Skeletal muscle tissue (tissue), 4 donors: Measurements from ENCODE around the gene TBL2. TPM values are rescaled to one million over a fixed set of nuclear protein-coding genes. Genes with fewer than 3 reads are reported as not detected.
"Not testable (repeated sequence)": the region's sequence is repeated elsewhere in the genome, so short reads cannot be mapped to it uniquely, and the experiment has no call there.

Experiments used
- H3K27ac ChIP-seq: one replicate; pipeline ENCODE4 v1.7.0; 2013; ENCODE audit warnings: mild to moderate bottlenecking, low read depth, low read length, inconsistent platforms
- H3K27me3 ChIP-seq, 3 donors: one replicate each; pipeline ENCODE4 v1.7.0; 2013; ENCODE audit warnings: low read length in 3 of 3; ENCODE audit not compliant: control insufficient read depth in 3 of 3, insufficient read depth in 3 of 3
- H3K36me3 ChIP-seq, 3 donors: one replicate each; pipeline ENCODE4 v1.7.0; 2013; ENCODE audit warnings: low read length in 3 of 3; ENCODE audit not compliant: control insufficient read depth in 3 of 3, insufficient read depth in 3 of 3
- H3K4me1 ChIP-seq, 3 donors: one replicate each; pipeline ENCODE4 v1.7.0; 2013; ENCODE audit warnings: low read length in 3 of 3, mild to moderate bottlenecking in 3 of 3; ENCODE audit not compliant: control insufficient read depth in 3 of 3, insufficient read depth in 3 of 3
- H3K4me3 ChIP-seq, 3 donors: one replicate each; pipeline ENCODE4 v1.7.0; 2013; ENCODE audit warnings: low read length in 3 of 3
- H3K9ac ChIP-seq, 3 donors: one replicate each; pipeline ENCODE4 v1.7.0; 2013; ENCODE audit warnings: low read length in 3 of 3, mild to moderate bottlenecking in 3 of 3, moderate library complexity in 2 of 3, low read depth in 1 of 3
- H3K9me3 ChIP-seq, 3 donors: one replicate each; pipeline ENCODE4 v1.7.0; 2013; ENCODE audit warnings: low read length in 3 of 3; ENCODE audit not compliant: control insufficient read depth in 3 of 3
- total RNA-seq: library from RNA; depleted of rRNA; stranded (reverse); fragments of >200 nt; gene quantifications from one replicate; pipeline ENCODE4 v1.2.3, GENCODE V29; 2014
- donor health status: Osteomylitis.

TBL2 gene
- total RNA-seq, 1 donor from 2014 or later = 54.8 TPM

DNA sequence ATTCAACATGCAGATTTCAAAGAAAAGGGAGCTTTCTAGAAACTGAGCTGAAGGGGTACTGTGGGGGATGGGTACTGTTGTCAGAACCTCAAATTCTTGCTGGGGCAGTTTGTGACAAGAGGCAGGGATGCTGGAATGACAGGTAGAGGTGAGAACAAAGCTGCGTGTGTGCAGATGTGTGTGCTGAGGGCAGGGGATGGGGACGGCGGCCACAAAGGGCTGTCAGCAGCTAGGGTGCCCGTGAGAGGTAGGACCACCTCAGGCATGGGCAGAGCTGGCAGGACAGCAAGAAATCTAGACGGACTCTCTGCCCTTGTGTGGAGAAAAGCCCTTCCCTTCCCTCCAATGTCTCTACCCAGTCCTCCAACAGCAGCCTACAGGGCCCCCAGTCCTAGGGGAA, 41.9 kb downstream of the TBL2 start:
- Histone ChIP-seq H3K9me3 (no peaks in the 10 kb centered on the region), H3K27me3 (no peaks in the 10 kb centered on the region), H3K9ac (no peak overlapping the region), H3K36me3 (peaks cover 39 to 51% (median 47%) of the 10 kb centered on the region in 3 donors), H3K27ac (no peak overlapping the region), H3K4me1 (no peaks in the 10 kb centered on the region), H3K4me3 (no peak overlapping the region)

- not testable (repeated sequence) for H3K9ac ChIP-seq, H3K27me3 ChIP-seq, H3K27ac ChIP-seq, H3K4me3 ChIP-seq, H3K9me3 ChIP-seq, H3K4me1 ChIP-seq
- H3K36me3 ChIP-seq = peaks cover 39 to 48% (median 47%) of the 10 kb centered on the region in 3 donors
Observed at GRCh38 chr7:73535918-73536317, 42.5 kb downstream of the TBL2 start.

DNA sequence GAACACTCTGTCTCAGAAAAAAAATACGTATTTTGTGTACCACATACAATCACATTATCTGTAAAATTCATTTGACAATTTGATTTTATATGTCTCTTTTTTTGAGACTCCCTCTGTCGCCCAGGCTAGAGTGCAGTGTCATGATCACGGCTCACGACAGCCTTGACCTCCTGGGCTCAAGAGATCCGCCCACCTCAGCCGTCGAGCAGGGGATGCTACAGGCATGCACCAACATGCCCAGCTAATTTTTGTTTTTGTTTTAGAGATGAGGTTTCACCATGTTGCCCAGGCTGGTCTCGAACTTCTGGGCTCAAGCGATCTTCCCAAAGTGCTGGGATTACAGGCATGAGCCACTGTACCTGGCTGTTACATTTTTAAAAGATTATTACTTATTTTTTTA, 44.6 kb downstream of the TBL2 start:
- Histone ChIP-seq H3K9ac (no peak overlapping the region), H3K4me3 (no peak overlapping the region), H3K4me1 (no peaks in the 10 kb centered on the region), H3K27ac (no peak overlapping the region), H3K9me3 (no peaks in the 10 kb centered on the region), H3K27me3 (no peaks in the 10 kb centered on the region), H3K36me3 (peaks cover 25 to 34% (median 34%) of the 10 kb centered on the region in 3 donors)

GRCh38 chr7:73532224-73532623, 46.2 kb downstream of the TBL2 start:
- H3K9me3 ChIP-seq = no peaks in the 10 kb centered on the region
- H3K27me3 ChIP-seq = no peaks in the 10 kb centered on the region
- H3K9ac ChIP-seq = no peak overlapping the region
- H3K36me3 ChIP-seq = peaks cover 12 to 22% (median 21%) of the 10 kb centered on the region in 3 donors
- H3K4me3 ChIP-seq = no peak overlapping the region
- H3K27ac ChIP-seq = no peak overlapping the region
- H3K4me1 ChIP-seq = no peaks in the 10 kb centered on the region

DNA sequence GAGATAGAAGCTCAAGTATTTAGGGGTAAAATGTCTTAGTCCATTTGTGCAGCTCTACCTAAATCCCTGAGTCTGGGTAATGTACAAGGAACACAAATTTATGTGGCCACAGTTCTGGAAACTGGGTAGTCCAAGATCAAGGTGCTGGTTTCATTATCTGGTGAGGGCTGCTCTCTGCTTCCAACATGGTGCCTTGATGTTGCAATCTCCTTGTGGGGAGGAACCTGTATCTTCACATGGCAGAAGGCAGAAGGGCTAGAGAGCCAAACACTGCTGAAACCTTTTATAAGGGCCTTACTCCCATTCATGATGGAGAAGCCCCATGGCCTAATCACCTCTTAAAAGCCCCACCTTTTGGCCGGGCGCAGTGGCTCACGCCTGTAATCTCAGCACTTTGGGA, 47.6 kb downstream of the TBL2 start:
- H3K4me1 ChIP-seq = no peaks in the 10 kb centered on the region
- peaks cover 0 to 8% (median 7%) of the 10 kb centered on the region in 3 donors for H3K36me3 ChIP-seq
- H3K27me3 ChIP-seq = no peaks in the 10 kb centered on the region
- no peak overlapping the region for H3K4me3 ChIP-seq
- no peaks in the 10 kb centered on the region for H3K9me3 ChIP-seq
- H3K9ac ChIP-seq = no peak overlapping the region
- H3K27ac ChIP-seq = no peak overlapping the region

DNA sequence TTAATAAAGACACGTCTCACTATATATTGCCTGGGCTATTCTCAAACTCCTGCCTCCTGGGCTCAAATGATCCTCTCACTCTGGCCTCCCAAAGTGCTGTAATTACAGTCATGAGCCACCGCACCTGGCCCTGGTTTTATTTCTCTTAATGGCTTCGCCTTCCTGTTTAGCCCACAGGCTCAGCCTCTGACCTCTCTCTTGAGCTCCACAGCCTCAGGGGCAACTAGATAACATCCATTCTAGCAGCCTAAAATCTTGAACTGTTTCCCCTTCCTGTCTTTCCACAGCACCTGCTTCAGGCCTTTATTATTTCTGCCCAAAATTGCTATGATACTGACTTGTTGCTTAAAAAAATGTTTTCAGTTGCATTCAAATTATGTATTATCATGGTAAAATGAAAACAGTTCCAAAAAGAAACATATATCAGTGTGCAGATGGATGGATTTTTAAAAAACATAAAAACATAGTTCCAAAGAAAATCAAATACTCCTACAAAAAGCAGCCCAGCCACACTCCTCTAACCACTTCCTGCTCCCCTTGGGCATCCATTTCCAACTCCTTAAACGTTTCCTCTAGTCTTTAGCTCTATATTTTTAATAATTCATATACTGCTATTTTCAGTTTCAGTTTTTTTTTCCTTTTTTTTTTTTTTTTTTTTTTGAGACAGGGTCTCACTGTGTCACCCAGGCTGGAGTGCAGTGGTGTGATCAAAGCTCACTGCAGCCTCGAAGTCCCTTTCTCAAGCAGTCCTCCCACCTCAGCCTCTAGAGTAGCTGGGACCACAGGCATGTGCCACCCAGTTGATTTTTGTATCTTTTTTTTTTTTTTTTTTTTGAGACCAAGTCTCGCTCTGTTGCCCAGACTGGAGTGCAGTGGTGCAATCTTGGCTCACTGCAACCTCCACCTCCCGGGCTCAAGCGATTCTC, 51.2 kb downstream of the TBL2 start:
- Histone ChIP-seq H3K9ac (no peak overlapping the region), H3K4me1 (peaks cover 0 to 4% (median 3%) of the 10 kb centered on the region in 3 donors), H3K36me3 (no peaks in the 10 kb centered on the region), H3K4me3 (no peak overlapping the region), H3K27ac (no peak overlapping the region), H3K9me3 (no peaks in the 10 kb centered on the region), H3K27me3 (no peaks in the 10 kb centered on the region)

DNA sequence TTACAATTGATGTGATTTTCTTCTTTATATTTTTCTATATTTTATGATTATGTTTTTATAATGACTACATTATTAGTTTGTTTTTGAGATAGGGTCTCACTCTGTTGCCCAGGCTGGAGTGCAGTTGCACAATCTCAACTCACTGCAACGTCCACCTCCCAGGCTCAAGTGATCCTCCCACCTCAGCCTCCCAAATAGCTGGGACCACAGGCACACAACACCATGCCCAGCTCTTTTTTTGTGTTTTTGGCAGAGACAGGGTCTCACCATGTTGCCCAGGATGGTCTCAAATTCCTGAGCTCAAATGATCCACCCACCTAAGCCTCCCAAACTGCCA, 52.3 kb downstream of the TBL2 start:
- H3K9ac ChIP-seq, H3K36me3 ChIP-seq, H3K27ac ChIP-seq, H3K27me3 ChIP-seq, H3K4me1 ChIP-seq, H3K9me3 ChIP-seq, H3K4me3 ChIP-seq: not testable (repeated sequence)

- Histone ChIP-seq H3K27me3 (no peaks in the 10 kb centered on the region), H3K4me1 (peaks cover 23 to 27% (median 26%) of the 10 kb centered on the region in 3 donors), H3K9me3 (no peaks in the 10 kb centered on the region), H3K27ac (peak within 1 kb of the TSS; percentile 86), H3K9ac (peak within 1 kb of the TSS; percentile 79 to 90 (median 84)), H3K4me3 (peak within 1 kb of the TSS; percentile 79 to 86 (median 85)), H3K36me3 (peaks cover 0 to 5% (median 0%) of the 10 kb centered on the region in 3 donors)
Observed at GRCh38 chr7:73522105-73522872, 56.1 kb downstream of the TBL2 start, which contains the start of gene BAZ1B. Gene BAZ1B (minus strand): TSS chr7:73522293. CDS start chr7:73521933, 360 bp downstream.

GRCh38 chr7:73521636-73522104, 56.7 kb downstream of the TBL2 start:
- Histone ChIP-seq H3K27ac (peak overlapping the region; percentile 86), H3K27me3 (no peaks in the 10 kb centered on the region), H3K9me3 (no peaks in the 10 kb centered on the region), H3K9ac (peak overlapping the region; percentile 68 to 87 (median 79)), H3K4me1 (peaks cover 27 to 32% (median 31%) of the 10 kb centered on the region in 3 donors), H3K4me3 (peak overlapping the region; percentile 54 to 86 (median 85)), H3K36me3 (peaks cover 0 to 5% (median 0%) of the 10 kb centered on the region in 3 donors)
